ENCODE measurements around the gene ELP1. TPM values are rescaled to one million over a fixed set of nuclear protein-coding genes. Genes with fewer than 3 reads are reported as not detected.
A peak's percentile ranks its signal among the peaks of the same experiment; 100 is the strongest.
"Not testable (repeated sequence)": the region's sequence is repeated elsewhere in the genome, so short reads cannot be mapped to it uniquely, and the experiment has no call there.

ELP1 gene
- total RNA-seq, 2 experiments from 2014 or later: 25.5 to 29.2 TPM

DNA sequence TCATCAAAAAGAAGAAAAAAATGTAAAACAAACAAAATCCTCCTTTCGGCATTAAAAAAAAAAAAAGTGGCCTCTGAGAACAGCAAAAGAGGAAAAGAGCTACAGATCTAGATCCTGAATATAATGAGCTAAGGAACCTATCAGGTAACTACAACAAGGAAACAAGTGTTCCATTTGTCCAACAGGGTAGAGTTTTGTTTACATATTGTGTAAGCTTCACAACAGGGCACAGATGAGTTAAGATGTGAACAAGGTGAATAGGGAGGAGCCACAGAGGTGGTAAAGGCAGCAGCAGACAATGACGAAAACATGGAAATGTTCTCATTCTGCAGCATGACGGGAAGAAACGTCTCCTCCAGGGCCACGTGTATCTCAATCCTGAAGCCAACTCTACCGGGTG, 14.4 kb downstream of the ELP1 start:
- DNase-seq: no peak
- POLR2A ChIA-PET: no interaction called here
- Mint-ChIP-seq H3K9me3 (no peaks in the 10 kb centered on the region), H3K27me3 (no peaks in the 10 kb centered on the region), H3K27ac (no peak overlapping the region), H3K4me1 (ENCODE audit: low read depth) (no peaks in the 10 kb centered on the region), H3K36me3 (peaks cover 34% of the 10 kb centered on the region), H3K4me3 (no peak overlapping the region)
- intact Hi-C loops (cut with micrococcal nuclease): no loop called here
- CTCF ChIA-PET: no interaction called here

DNA sequence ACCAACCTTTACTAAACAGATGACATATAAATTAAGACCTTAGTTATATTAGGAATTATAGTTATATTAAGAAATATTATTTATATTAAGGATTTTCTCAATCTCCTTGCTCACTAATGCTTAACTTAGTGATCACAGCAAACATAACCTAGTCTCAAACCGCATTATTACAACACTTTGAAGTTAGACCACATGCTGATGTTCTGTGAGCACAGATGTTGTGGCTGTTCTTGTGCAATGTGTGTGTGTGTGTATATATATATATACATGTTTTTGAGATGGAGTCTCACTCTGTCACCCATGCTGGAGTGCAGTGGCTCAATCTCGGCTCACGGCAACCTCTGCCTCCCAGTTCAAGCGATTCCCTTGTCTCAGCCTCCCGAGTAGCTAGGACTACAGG, 20.5 kb downstream of the ELP1 start:
- peaks cover 16% of the 10 kb centered on the region for H3K4me1 Mint-ChIP-seq (ENCODE audit: low read depth)
- no peaks in the 10 kb centered on the region for H3K9me3 Mint-ChIP-seq
- H3K36me3 Mint-ChIP-seq: peaks cover 46% of the 10 kb centered on the region

DNA sequence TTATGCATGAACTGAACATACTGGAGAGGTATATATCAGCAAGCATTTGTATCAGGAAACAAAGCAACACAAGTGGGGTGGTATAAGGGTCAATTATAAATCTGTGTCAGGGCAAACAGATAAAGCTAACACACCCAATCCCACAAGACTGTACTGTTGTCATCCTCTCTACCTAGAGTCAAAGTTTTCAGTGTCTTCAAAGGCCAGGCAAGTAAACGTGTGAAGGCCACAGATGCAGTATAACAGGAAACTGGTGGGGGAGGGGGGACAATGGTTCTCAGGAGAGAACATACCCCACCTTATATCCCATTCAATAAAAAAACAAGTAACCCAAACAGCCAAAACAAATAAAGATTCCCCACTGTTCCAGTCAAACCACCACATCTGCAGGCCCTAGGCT, 22.1 kb downstream of the ELP1 start:
- peaks cover 16% of the 10 kb centered on the region for H3K4me1 Mint-ChIP-seq (ENCODE audit: low read depth)
- ChIA-PET CTCF (no interaction called here), POLR2A (no interaction called here)
- H3K27me3 Mint-ChIP-seq: no peaks in the 10 kb centered on the region
- no peaks in the 10 kb centered on the region for H3K9me3 Mint-ChIP-seq
- peak overlapping the region; percentile 62 for H3K27ac Mint-ChIP-seq
- H3K36me3 Mint-ChIP-seq: peaks cover 47% of the 10 kb centered on the region
- no peak overlapping the region for H3K4me3 Mint-ChIP-seq
- no peak for DNase-seq
- intact Hi-C loops (cut with micrococcal nuclease): no loop called here

More for the DNA sequence above, 20.5 kb downstream of the ELP1 start:
- intact Hi-C loops (cut with micrococcal nuclease): no loop called here
- no peak for DNase-seq
- Mint-ChIP-seq H3K4me3 (no peak overlapping the region), H3K27me3 (no peaks in the 10 kb centered on the region), H3K27ac (no peak overlapping the region)
- ChIA-PET CTCF (no interaction called here), POLR2A (no interaction called here)

DNA sequence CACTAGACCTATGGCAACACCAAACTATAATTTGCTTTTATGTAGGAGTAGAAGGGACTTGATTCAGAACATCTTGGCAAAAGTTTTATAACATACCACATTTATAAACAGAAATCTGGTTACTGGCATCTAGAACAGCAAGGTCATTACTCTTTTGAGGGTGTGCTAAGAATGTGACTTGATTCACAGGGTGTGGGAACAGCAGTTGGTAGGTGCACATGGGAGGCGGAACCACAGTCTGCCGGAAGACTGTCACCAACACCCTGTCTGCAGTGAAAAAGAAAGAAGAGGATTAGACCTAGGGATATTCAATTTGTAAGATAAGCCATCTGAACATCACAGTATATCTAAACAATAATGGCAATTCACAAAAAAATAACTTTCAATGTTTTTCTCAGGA, 23.0 kb downstream of the ELP1 start:
- no peak overlapping the region for H3K27ac Mint-ChIP-seq
- no peak overlapping the region for H3K4me3 Mint-ChIP-seq
- H3K27me3 Mint-ChIP-seq: no peaks in the 10 kb centered on the region
- POLR2A ChIA-PET: interaction anchor here (0.6 kb wide), 1 partner anchor 35 kb away, joined by 4 read pairs; no protein-coding TSS in a partner anchor
- CTCF ChIA-PET: no interaction called here
- peaks cover 16% of the 10 kb centered on the region for H3K4me1 Mint-ChIP-seq (ENCODE audit: low read depth)
- no peak for DNase-seq
- H3K36me3 Mint-ChIP-seq: peaks cover 43% of the 10 kb centered on the region
- intact Hi-C loops (cut with micrococcal nuclease): no loop called here
- H3K9me3 Mint-ChIP-seq: no peaks in the 10 kb centered on the region

DNA sequence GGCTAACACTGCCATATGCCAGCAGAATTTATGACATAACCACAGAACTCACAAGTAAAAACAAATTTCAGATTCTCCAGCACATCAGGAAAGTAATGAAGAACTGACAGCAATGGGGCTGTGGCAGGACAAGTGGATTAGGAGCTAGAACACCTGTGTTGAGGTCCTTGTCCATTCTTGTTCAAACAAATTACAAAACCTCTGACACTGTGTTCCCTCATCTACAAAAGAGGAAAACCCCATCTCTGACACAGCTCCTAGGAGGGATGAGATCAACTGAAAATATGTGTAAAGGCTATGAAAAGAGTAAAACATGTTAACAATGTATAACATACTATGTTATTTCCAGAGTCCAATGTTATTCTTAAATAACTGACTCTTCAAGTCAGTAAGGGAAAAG, 23.5 kb downstream of the ELP1 start:
- no peaks in the 10 kb centered on the region for H3K9me3 Mint-ChIP-seq
- H3K27me3 Mint-ChIP-seq: no peaks in the 10 kb centered on the region
- DNase-seq: no peak
- peaks cover 16% of the 10 kb centered on the region for H3K4me1 Mint-ChIP-seq (ENCODE audit: low read depth)
- intact Hi-C loops (cut with micrococcal nuclease): no loop called here
- POLR2A ChIA-PET: interaction anchor here (0.6 kb wide), 1 partner anchor 35 kb away, joined by 4 read pairs; no protein-coding TSS in a partner anchor
- H3K4me3 Mint-ChIP-seq: no peak overlapping the region
- H3K36me3 Mint-ChIP-seq: peaks cover 42% of the 10 kb centered on the region
- CTCF ChIA-PET: no interaction called here
- no peak overlapping the region for H3K27ac Mint-ChIP-seq

DNA sequence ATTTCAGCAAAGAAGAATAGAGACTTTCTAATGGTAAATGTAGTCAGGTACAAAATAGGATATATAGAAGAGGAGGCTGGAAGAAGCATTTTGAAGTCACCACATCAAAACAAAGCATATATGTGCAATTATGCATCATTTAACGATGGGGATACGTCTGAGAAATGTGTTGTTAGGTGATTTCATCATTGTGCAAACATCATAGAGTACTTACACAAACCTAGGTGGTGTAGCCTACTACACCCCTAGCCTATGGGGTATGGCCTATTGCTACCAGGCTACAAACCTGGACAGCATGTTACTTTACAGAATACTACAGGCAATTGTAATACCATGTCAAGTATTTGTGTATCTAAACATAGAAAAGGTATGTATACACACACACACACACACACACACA, 28.4 kb downstream of the ELP1 start:
- H3K27ac Mint-ChIP-seq: no peak overlapping the region

DNA sequence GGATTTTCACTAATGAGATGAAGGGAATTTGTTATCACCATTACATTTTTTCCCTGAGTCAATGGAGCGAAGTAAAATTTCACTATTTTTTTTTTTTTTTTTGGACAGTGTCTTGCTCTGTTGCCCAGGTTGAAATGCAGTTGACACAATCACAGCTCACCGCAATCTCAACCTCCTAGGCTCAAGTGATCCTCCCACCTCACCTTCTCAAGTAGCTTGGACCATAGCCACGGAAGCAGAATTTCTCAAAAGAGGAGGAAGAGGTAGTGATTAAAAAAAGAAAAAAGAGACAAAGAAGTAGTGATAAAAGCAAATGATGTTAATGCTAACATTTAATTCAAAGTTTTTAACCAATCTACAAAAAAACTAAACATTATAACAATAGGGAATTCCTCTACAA, 29.8 kb downstream of the ELP1 start:
- H3K9me3 Mint-ChIP-seq: no peaks in the 10 kb centered on the region
- intact Hi-C loops (cut with micrococcal nuclease): no loop called here
- DNase-seq: no peak
- H3K36me3 Mint-ChIP-seq: peaks cover 40% of the 10 kb centered on the region
- CTCF ChIA-PET: no interaction called here
- no peak overlapping the region for H3K27ac Mint-ChIP-seq
- H3K27me3 Mint-ChIP-seq: no peaks in the 10 kb centered on the region
- POLR2A ChIA-PET: no interaction called here
- H3K4me3 Mint-ChIP-seq: no peak overlapping the region
- no peaks in the 10 kb centered on the region for H3K4me1 Mint-ChIP-seq (ENCODE audit: low read depth)

More for the DNA sequence above, 28.4 kb downstream of the ELP1 start:
- Mint-ChIP-seq H3K9me3 (no peaks in the 10 kb centered on the region), H3K36me3 (peaks cover 45% of the 10 kb centered on the region), H3K4me1 (ENCODE audit: low read depth) (peaks cover 2% of the 10 kb centered on the region), H3K27me3 (no peaks in the 10 kb centered on the region), H3K4me3 (no peak overlapping the region)
- DNase-seq: no peak
- ChIA-PET POLR2A (no interaction called here), CTCF (no interaction called here)
- intact Hi-C loops (cut with micrococcal nuclease): no loop called here

DNA sequence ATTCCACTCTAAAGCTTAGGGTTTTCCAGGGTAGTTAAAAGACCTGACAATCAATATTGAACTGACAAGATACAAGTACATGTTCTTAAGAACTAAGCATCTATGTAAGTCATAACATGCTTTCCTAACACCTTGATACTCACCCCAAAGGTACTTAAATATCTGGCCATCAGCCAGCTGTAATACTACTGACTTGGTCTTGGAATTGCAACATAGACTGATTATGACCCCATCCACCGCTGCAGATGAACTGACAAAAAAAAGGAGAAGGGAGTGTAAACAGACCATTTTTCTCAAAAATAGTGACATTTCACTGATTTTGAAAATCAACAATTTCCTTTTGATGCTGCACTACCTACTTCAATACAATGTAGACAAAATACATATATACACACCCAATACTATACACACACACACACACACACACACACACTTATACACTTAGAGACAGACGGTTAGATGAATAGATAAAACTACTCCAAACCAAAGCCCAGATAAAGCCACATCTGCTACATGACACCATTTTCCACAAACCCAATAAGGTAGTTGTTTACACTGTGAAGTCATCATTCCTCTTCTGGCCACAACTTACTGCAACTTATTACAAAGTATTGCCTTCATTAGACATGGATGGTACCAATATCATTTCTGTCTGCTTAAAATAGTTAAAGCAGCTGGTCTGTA, 30.4 kb downstream of the ELP1 start:
- intact Hi-C loops (cut with micrococcal nuclease): no loop called here
- Mint-ChIP-seq H3K27ac (no peak overlapping the region), H3K4me1 (ENCODE audit: low read depth) (no peaks in the 10 kb centered on the region), H3K9me3 (no peaks in the 10 kb centered on the region), H3K36me3 (peaks cover 38% of the 10 kb centered on the region), H3K27me3 (no peaks in the 10 kb centered on the region), H3K4me3 (no peak overlapping the region)
- DNase-seq: no peak
- ChIA-PET POLR2A (no interaction called here), CTCF (no interaction called here)

DNA sequence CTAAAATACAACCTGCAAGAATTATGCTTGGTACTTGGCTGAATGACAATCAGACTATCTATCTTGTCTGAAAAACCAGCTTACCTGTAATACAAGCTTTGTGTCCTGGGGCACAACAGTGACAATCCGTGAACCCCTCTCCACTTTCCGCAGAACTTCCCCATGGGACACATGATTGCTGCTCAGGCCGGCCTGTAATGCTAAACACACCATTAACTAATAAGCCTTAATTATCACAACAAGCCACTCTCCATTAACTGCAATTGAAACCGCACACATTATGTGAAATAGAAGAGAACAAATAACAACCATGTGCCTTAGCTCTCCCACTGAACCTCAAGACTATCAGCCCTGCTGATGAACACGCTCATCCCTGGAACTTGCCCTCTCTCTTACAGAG, 33.7 kb downstream of the ELP1 start:
- no peak for DNase-seq
- intact Hi-C loops (cut with micrococcal nuclease): no loop called here
- H3K9me3 Mint-ChIP-seq: no peaks in the 10 kb centered on the region
- peaks cover 57% of the 10 kb centered on the region for H3K36me3 Mint-ChIP-seq
- H3K27me3 Mint-ChIP-seq: no peaks in the 10 kb centered on the region
- H3K4me1 Mint-ChIP-seq (ENCODE audit: low read depth): no peaks in the 10 kb centered on the region
- ChIA-PET CTCF (interaction anchor here (2.0 kb wide), 1 partner anchor 54 kb away, joined by 8 read pairs; no protein-coding TSS in a partner anchor), POLR2A (no interaction called here)
- H3K4me3 Mint-ChIP-seq: no peak overlapping the region
- H3K27ac Mint-ChIP-seq: no peak overlapping the region

DNA sequence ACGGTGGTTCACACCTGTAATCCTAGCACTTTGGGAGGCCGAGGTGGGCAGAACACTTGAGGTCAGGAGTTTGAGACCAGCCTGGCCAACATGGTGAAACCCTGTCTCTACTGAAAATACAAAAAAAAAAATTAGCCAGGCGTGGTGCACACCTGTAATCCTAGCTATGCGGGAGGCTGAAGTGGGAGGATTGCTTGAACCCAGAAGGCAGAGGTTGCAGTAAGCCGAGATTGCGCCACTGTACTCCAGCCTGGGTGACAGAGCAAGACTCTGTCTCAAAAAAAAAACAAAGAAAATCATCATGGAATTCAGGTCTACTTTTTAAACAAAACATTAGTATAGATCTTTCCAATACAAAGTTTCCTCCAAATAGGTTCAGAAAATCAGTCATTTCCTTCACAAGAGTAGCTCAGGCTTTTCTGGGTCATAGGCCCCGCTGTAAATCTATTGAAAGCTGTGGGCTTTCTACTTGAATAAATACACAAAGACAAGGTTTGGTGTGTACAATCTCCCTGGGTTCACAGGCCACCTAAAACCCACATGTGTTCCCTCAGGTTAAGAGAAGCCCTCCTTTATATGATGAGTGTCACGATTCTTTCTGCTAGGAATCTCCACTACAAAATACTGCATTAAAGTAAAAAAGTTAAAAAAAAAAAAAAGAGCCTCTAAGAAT, 34.8 kb downstream of the ELP1 start:
- DNase-seq; H3K27ac Mint-ChIP-seq; POLR2A ChIA-PET; H3K4me1 Mint-ChIP-seq (ENCODE audit: low read depth); H3K9me3 Mint-ChIP-seq; intact Hi-C loops (cut with micrococcal nuclease); H3K27me3 Mint-ChIP-seq; H3K4me3 Mint-ChIP-seq: not testable (repeated sequence)
- CTCF ChIA-PET: interaction anchor here (2.0 kb wide), 1 partner anchor 55 kb away, joined by 8 read pairs; no protein-coding TSS in a partner anchor
- H3K36me3 Mint-ChIP-seq: peaks cover 63% of the 10 kb centered on the region

DNA sequence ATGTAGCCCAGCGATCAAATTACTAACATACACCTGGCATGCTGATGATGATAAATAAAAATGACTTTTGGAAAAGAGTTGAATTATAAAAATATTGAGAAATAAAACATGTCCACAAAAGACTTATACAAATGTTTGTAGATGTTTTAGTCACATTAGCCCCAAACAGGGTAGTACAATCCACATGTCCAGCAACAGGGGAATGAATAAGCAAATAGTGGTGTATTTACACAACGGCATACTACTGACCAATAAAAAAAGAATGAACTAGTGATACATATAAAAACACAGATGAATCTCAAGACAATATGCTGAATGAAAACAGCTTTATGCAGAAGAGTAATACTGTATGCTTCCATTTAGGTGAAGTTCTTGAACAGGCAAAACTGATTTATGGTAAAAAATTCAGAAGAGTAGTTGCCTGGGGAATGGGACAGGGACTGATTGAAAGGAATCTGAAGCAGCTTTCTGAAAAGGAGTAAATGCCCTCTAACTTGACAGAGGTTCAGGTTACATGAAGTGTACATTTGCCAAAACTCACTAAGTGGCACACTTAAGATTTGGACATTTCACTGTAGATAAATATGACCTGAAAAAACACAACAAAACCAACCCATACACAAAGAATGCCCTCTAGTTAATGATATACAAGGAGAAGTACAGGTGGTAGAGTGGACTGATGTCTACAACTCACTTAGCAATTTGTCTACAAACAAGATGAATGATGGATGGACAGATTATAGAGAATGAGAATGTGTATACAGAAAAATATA, 36.4 kb downstream of the ELP1 start:
- no peak for DNase-seq
- intact Hi-C loops (cut with micrococcal nuclease): no loop called here
- Mint-ChIP-seq H3K4me3 (no peak overlapping the region), H3K27me3 (no peaks in the 10 kb centered on the region), H3K9me3 (no peaks in the 10 kb centered on the region), H3K36me3 (peaks cover 65% of the 10 kb centered on the region), H3K27ac (no peak overlapping the region), H3K4me1 (ENCODE audit: low read depth) (no peaks in the 10 kb centered on the region)
- ChIA-PET CTCF (no interaction called here), POLR2A (no interaction called here)

DNA sequence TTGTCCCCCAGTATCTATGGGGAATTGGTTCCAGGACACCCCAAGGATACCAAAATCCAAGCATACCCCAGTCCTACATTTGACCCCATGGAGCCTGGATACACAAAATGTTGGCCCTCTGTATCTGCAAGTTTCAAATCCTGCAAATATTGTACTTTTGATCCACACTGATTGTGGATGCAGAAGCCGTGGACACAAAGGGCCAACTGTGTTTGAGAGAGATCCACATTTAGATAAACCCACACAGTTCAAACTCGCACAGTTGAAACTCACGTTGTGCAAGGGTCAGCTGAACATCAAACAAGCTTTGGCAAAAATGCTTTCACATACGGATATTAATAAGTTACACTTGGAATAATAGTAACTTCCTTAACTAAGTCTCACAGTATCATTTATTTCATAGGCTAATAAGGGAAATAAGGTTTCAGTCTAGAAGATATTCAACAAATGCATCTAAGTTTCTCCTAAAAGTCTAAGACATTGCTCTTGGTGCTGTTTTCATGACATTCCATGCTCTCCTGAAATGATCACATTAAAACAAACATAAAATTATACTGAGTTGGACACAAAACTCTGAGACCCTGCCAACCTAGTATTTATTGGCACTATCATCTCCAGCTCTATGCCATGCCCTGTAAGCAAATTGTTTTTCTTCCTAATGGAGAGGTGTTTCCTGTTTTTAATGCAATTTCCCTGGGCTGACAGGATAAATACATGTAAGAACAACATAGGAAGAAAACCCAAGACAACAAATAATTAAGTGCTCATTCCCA, 39.5 kb downstream of the ELP1 start:
- Mint-ChIP-seq H3K4me1 (ENCODE audit: low read depth) (no peaks in the 10 kb centered on the region), H3K27me3 (no peaks in the 10 kb centered on the region), H3K4me3 (no peak overlapping the region), H3K9me3 (no peaks in the 10 kb centered on the region), H3K27ac (no peak overlapping the region), H3K36me3 (peaks cover 74% of the 10 kb centered on the region)
- ChIA-PET CTCF (no interaction called here), POLR2A (no interaction called here)
- intact Hi-C loops (cut with micrococcal nuclease): no loop called here
- DNase-seq: no peak

Measured in activated CD4-positive, alpha-beta memory T cell treated with anti-CD3 and anti-CD28 coated beads for 36 hours (primary cell).